Activated T-cell treated with anti-CD3 and anti-CD28 coated beads, Interleukin-2, amount 50 U/mL, for 48 hours (primary cell): ENCODE data around the gene MSTO1.
"Not testable (repeated sequence)": the region's sequence is repeated elsewhere in the genome, so short reads cannot be mapped to it uniquely, and the experiment has no call there.

Experiments used
- DNase-seq, 2 experiments: peaks; one replicate each; pipeline ENCODE4 v3.0.0-alpha.2; 2020

MSTO1 gene

GRCh38 chr1:155609515-155610256, at the start of gene MSTO1:
Gene MSTO1 (plus strand): TSS chr1:155610218. CDS start chr1:155610249, 31 bp downstream.
- peak; percentile 96 to 97 for DNase-seq

DNA sequence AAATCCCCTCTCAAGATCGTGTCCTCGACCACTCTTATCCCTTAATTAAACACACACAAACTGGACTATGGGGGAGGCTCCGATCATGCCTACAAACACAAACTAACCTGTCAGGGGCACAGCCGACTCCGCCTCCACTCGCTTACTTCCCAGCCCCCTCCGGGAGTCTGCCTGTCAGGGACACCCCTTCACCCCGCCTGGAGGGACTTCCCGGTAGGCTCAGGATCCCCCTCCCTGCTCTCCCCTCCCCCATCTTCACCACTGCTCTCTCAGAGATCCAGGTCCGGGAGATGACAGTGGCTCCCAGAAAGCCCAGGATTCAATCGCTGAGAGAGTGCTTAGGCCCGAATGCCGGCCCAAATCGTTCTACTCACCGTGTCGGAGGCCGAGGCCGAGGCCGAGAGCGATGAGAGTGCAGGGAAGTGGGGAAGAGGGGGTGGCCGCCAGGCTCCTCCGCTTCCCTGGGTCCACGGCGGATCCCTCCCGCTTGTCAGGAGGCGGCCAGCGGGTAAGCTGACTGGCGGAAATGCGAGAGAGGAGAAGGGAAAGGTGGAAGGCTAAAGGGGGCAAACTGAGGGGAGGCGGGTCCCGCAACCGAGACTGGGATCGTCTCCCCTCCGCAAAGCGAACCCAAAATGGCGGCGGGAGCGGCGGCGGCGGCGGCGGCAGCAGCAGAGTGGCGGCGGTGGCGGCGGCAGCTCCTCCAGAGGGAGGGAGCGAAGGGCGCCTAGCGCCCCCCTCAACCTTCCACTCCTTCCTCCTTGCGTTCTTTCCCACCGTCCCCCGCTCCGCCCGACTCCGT, 48.0 kb upstream of the MSTO1 start:
- DNase-seq = peak; percentile 72 to 76

GRCh38 chr1:155562581-155563376, 47.2 kb upstream of the MSTO1 start, which contains the start of gene ASH1L:
Gene ASH1L (minus strand): TSS chr1:155562803. CDS start chr1:155521519, 41,284 bp downstream.
- DNase-seq = peak; percentile 96

DNA sequence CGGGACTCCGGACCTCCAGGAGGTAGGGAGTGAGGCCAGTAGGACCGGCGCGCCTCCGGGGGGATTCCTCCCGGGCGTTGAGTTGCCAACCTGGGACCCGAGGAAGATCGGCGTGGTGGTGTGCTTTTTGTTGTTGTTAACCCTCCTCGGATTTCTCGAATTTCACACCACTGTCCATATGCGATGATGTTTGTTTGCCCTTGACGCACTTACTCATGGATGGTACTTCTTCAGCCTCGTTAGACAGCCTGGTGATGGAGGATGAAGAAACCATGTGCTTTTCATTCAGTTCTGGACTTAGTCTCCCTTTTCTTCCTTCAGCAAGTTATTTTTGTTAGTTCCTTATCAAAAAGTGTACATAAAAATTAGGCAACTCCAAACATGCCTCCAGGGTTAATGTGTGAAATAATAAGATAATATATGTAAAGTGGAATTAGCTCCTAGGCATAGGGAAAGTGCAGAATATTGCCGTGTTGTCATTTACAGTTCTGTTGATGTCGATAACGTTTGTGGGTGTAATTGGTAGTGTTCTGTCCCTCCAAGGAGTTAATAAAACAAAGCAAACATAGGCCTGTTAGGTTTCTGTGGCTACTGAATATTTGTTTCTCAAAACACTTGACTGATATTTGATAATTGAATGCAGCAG, 46.5 kb upstream of the MSTO1 start:
- not testable (repeated sequence) for DNase-seq

GRCh38 chr1:155569988-155570592, 39.9 kb upstream of the MSTO1 start:
- peak in 1 of 2 experiments; percentile 8 for DNase-seq

DNA sequence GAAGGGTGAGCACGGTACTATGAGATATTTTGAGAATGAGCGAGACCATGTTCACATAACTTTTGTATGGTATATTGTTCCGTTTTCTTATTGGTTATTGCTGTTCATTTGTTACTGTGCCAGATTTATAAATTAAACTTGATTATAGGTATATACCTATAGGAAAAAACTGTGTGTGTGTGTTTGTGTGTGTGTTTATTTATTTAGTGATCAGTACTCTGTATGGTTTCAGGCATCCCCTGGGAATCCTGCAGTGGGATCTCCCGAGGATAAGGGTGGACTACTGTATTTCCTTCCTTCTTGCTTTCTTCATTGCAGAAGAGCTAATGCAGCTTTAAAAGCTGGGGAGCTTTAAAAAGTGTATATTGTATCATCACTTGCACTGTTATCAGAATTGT, 39.4 kb upstream of the MSTO1 start:
- DNase-seq = no peak

DNA sequence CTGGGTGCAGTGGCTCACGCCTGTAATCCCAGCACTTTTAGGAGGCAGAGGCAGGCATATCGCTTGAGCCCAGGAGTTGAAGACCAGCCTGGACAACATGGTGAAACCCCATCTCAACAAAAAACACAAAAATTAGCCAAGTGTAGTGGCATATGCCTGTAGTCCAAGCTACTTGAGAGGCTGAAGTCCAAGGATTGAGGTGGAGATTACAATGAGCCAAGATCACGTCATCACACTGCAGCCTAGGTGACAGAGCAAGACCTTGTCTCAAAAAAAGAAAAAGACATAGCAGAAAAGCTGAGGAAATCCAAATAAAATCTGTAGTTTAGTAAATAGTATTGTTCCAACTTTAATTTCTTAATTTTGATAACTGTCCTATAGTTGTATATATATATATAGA, 35.9 kb upstream of the MSTO1 start:
- no peak for DNase-seq

- not testable (repeated sequence) for DNase-seq
These were observed 34.4 kb upstream of the MSTO1 start for GRCh38 chr1:155575608-155576007.

GRCh38 chr1:155583846-155584245, 26.2 kb upstream of the MSTO1 start:
- DNase-seq = not testable (repeated sequence)

- DNase-seq = not testable (repeated sequence)
These were observed 20.7 kb upstream of the MSTO1 start for GRCh38 chr1:155589282-155589681.

DNA sequence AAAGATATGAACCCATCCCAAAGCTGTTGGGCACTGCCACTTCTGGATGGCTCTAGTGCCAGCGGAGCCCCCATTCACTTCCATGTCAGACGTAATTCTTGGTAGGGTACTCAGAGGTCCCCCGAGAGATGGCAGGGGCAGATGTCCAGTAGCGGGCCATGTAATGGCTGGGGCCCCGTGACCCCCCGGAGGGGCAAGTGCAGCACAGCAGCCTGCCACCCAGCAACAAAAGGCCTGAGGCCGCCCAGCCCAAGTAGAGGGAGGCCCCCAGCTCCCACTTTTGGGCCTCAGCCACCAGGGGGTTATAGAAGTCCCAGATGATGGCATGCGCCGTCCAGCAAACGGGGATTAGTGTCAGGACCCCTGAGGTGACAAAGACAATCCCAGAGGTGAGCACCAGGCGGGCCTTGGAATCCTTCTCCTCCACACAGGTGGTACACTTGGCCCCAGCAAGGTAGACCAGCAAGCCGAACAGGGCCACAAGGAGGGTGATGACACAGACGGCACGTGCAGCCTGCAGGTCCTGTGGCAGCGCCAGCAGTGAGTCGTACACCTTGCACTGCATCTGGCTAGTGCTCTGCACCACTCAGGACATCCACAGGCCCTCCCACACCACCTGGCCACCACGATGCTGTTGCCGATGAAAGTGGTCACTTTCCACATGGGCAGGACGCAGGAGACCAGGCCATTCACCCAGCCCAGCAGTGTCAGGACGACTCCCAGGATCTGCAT, 19.3 kb upstream of the MSTO1 start:
- DNase-seq = not testable (repeated sequence)

DNA sequence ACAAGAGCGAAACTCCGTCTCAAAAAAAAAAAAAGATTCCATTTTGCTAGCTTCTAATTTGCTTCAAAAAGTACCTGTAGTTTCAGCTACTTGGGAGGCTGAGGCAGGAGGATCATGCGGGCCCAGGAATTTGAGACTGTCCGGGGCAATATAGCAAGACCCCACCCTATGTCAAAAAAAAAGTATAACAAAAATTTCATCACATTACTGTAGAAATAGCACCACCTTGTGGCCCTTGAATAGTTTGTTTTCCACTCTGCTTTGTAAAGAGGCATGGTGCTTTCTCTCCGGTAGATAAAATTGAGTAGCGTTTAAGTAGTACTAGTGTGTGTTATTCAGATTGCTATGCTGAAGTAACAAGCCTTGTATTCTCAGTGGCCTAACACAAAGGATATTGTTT, 18.2 kb upstream of the MSTO1 start:
- no peak for DNase-seq

DNA sequence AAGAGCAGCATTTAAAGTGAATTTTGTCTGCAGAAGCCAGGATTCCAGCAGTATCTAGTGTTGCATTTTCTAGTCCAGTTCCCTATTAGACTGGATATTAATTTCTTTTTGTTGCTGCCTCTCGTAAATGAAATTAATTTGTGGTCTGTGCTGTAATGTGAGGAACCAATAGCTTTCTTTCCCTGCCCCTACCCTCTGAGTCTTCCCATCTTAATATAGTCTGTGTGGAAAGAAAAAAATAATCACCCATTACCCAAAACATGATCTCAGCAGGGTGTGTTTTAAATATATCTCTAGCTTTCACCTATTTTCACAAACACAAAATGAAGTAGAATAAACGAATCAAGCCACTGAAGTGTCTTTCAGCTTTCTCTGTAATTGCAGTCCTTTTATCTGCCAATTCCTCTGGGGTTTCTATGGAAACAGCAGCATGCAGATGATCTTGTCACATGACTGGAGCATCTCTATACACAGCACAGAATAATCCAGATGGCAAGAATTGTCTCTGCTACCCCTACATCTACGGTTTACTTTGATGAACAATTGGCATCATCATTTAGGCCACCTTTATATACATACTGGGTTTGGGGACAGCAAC, 14.0 kb upstream of the MSTO1 start:
- not testable (repeated sequence) for DNase-seq

- no peak for DNase-seq
These were observed 13.2 kb upstream of the MSTO1 start for GRCh38 chr1:155596864-155597263.

GRCh38 chr1:155598842-155599331, 11.1 kb upstream of the MSTO1 start:
- DNase-seq = no peak

DNA sequence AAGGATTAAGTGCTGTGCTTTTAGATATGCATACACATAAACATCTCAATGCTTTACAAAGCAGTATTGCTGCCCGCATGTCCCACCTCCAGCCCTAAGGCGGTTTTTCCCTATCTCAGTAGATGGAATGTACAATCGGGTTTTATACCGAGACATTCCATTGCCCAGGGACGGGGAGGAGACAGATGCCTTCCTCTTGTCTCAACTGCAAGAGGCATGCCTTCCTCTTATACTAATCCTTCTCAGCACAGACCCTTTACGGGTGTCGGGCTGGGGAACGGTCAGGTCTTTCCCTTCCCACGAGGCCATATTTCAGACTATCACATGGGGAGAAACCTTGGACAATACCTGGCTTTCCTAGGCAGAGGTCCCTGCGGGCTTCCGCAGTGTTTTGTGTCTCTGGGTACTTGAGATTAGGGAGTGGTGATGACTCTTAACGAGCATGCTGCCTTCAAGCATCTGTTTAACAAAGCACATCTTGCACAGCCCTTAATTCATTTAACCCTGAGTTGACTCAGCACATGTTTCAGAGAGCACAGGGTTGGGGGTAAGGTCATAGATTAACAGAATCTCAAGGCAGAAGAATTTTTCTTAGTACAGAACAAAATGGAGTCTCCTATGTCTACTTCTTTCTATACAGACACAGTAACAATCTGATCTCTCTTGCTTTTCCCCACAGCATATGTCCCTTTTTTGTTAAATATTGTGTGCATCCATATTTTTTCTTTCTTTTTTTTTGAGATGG, 10.0 kb upstream of the MSTO1 start:
- not testable (repeated sequence) for DNase-seq

GRCh38 chr1:155607708-155608107, 2.3 kb upstream of the MSTO1 start:
- DNase-seq = peak in 1 of 2 experiments; percentile 15

DNA sequence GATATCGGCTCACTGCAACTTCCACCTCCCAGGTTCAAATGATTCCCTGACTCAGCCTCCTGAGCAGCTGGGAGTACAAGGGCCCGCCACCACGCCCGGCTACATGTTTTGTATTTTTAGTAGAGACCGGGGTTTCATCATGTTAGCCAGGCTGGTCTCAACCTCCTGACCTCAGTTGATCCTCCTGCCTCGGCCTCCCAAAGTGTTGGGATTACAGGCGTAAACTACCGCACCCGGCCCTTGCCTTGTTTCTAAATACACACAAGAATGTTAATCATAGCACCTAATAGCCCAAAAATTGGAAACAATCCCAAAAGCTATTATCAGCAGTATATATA, 1.2 kb upstream of the MSTO1 start:
- peak in 1 of 2 experiments; percentile 17 for DNase-seq

GRCh38 chr1:155610257-155610647, 234 bp downstream of the MSTO1 start:
- peak in 1 of 2 experiments; percentile 25 for DNase-seq

GRCh38 chr1:155613226-155613625, 3.2 kb downstream of the MSTO1 start:
- DNase-seq = not testable (repeated sequence)
